ENCODE results near the gene TIAL1.

TIAL1 gene

GRCh38 chr10:119528663-119529237 lies 68.0 kb downstream of the TIAL1 start:
- DNase-seq (ENCODE audit: low read depth) = peak; percentile 75

- no peak for DNase-seq (ENCODE audit: low read depth)
Observed at GRCh38 chr10:119526621-119527592, 69.9 kb downstream of the TIAL1 start.

GRCh38 chr10:119526149-119526548 lies 70.6 kb downstream of the TIAL1 start:
- no peak for DNase-seq (ENCODE audit: low read depth)

GRCh38 chr10:119525116-119525515 lies 71.6 kb downstream of the TIAL1 start:
- no peak for DNase-seq (ENCODE audit: low read depth)

GRCh38 chr10:119524720-119525070 lies 72.1 kb downstream of the TIAL1 start:
- no peak for DNase-seq (ENCODE audit: low read depth)

GRCh38 chr10:119523895-119524719 lies 72.7 kb downstream of the TIAL1 start:
- no peak for DNase-seq (ENCODE audit: low read depth)
